Measurements from ENCODE around the gene CLIP3.

Gene CLIP3

GRCh38 chr19:36067681-36068080 is 35.0 kb upstream of the CLIP3 start:
- Histone ChIP-seq H3K9me3 (replicated peaks in 1 of 11) (peaks cover 0 to 16% (median 8%) of the 10 kb centered on the region in 11 experiments; a peak in 13 of 22 replicates), H3K27me3 (no peaks in the 10 kb centered on the region), H3K27ac (no peak overlapping the region), H3K9ac (no peak overlapping the region), H3K4me3 (no peak overlapping the region), H4K20me1 (peaks cover 0 to 36% (median 5%) of the 10 kb centered on the region in 11 experiments; a peak in 8 of 22 replicates), H3K36me3 (peaks cover 23 to 99% (median 88%) of the 10 kb centered on the region in 11 experiments), H3K4me2 (no peak overlapping the region), H3K4me1 (peaks cover 0 to 7% (median 0%) of the 10 kb centered on the region in 10 experiments; a peak in 4 of 20 replicates)
- no peak for TF ChIP-seq Cebpa-rat (IDR thresholded peaks at IDR 0.05)

- Histone ChIP-seq H3K4me1 (peaks cover 0 to 8% (median 6%) of the 10 kb centered on the region in 10 experiments; a peak in 8 of 20 replicates), H3K27me3 (no peaks in the 10 kb centered on the region), H3K9me3 (replicated peaks in 1 of 11) (peaks cover 0 to 16% (median 8%) of the 10 kb centered on the region in 11 experiments; a peak in 13 of 22 replicates), H3K27ac (no peak overlapping the region), H4K20me1 (peaks cover 0 to 48% (median 12%) of the 10 kb centered on the region in 11 experiments; a peak in 11 of 22 replicates), H3K4me2 (no peak overlapping the region; a peak in 1 of 22 replicates), H3K36me3 (peaks cover 23 to 99% (median 88%) of the 10 kb centered on the region in 11 experiments), H3K4me3 (no peak overlapping the region), H3K9ac (no peak overlapping the region; a peak in 1 of 22 replicates)
- TF ChIP-seq Cebpa-rat (IDR thresholded peaks at IDR 0.05): no peak
These were observed 32.2 kb upstream of the CLIP3 start for GRCh38 chr19:36064826-36065225.

GRCh38 chr19:36061367-36061766 is 28.7 kb upstream of the CLIP3 start:
- Histone ChIP-seq H3K4me2 (no peak overlapping the region), H3K9me3 (replicated peaks in 1 of 11) (no peaks in the 10 kb centered on the region), H3K4me3 (no peak overlapping the region), H3K27ac (no peak overlapping the region), H3K36me3 (peaks cover 4 to 100% (median 86%) of the 10 kb centered on the region in 11 experiments; a peak in 21 of 22 replicates), H3K27me3 (no peaks in the 10 kb centered on the region), H3K9ac (peak overlapping the region in 5 of 11 experiments; percentile 4 to 44 (median 16); a peak in 3 of 22 replicates), H4K20me1 (peaks cover 0 to 76% (median 35%) of the 10 kb centered on the region in 11 experiments; a peak in 14 of 22 replicates), H3K4me1 (peaks cover 12 to 21% (median 18%) of the 10 kb centered on the region in 10 experiments)
- no peak for TF ChIP-seq Cebpa-rat (IDR thresholded peaks at IDR 0.05)

GRCh38 chr19:36060430-36060829 is 27.8 kb upstream of the CLIP3 start:
- no peaks in the 10 kb centered on the region for H3K9me3 ChIP-seq (replicated peaks in 1 of 11)
- H3K36me3 ChIP-seq: peaks cover 0 to 92% (median 77%) of the 10 kb centered on the region in 11 experiments; a peak in 20 of 22 replicates
- TF ChIP-seq Cebpa-rat (IDR thresholded peaks at IDR 0.05): no peak
- peaks cover 0 to 75% (median 33%) of the 10 kb centered on the region in 11 experiments; a peak in 14 of 22 replicates for H4K20me1 ChIP-seq
- no peaks in the 10 kb centered on the region for H3K27me3 ChIP-seq
- H3K4me3 ChIP-seq: no peak overlapping the region
- peak overlapping the region in 5 of 11 experiments; percentile 20 to 44 (median 34); a peak in 3 of 22 replicates for H3K9ac ChIP-seq
- H3K4me2 ChIP-seq: no peak overlapping the region
- peaks cover 21 to 31% (median 27%) of the 10 kb centered on the region in 10 experiments for H3K4me1 ChIP-seq
- no peak overlapping the region for H3K27ac ChIP-seq

- Histone ChIP-seq H3K27ac (no peak overlapping the region), H3K9me3 (replicated peaks in 1 of 11) (no peaks in the 10 kb centered on the region), H3K4me3 (no peak overlapping the region), H3K36me3 (peaks cover 0 to 81% (median 66%) of the 10 kb centered on the region in 11 experiments; a peak in 20 of 22 replicates), H4K20me1 (peaks cover 0 to 72% (median 35%) of the 10 kb centered on the region in 11 experiments; a peak in 14 of 22 replicates), H3K4me2 (no peak overlapping the region), H3K9ac (peak overlapping the region; percentile 9 to 44 (median 31); a peak in 9 of 22 replicates), H3K27me3 (no peaks in the 10 kb centered on the region), H3K4me1 (peaks cover 20 to 32% (median 29%) of the 10 kb centered on the region in 10 experiments)
- TF ChIP-seq Cebpa-rat (IDR thresholded peaks at IDR 0.05): no peak
These were observed 26.7 kb upstream of the CLIP3 start for GRCh38 chr19:36059180-36059910.

GRCh38 chr19:36058481-36059179 is 26.0 kb upstream of the CLIP3 start:
- Histone ChIP-seq H3K4me1 (peaks cover 20 to 33% (median 29%) of the 10 kb centered on the region in 10 experiments), H3K27ac (no peak overlapping the region), H3K27me3 (no peaks in the 10 kb centered on the region), H3K9me3 (replicated peaks in 1 of 11) (no peaks in the 10 kb centered on the region), H4K20me1 (peaks cover 0 to 69% (median 35%) of the 10 kb centered on the region in 11 experiments; a peak in 14 of 22 replicates), H3K36me3 (peaks cover 0 to 74% (median 62%) of the 10 kb centered on the region in 11 experiments; a peak in 20 of 22 replicates), H3K4me3 (no peak overlapping the region), H3K9ac (peak overlapping the region in 9 of 11 experiments; percentile 8 to 44 (median 31); a peak in 10 of 22 replicates), H3K4me2 (no peak overlapping the region)
- no peak for TF ChIP-seq Cebpa-rat (IDR thresholded peaks at IDR 0.05)

- Histone ChIP-seq H4K20me1 (peaks cover 0 to 46% (median 35%) of the 10 kb centered on the region in 11 experiments; a peak in 14 of 22 replicates), H3K27me3 (no peaks in the 10 kb centered on the region), H3K4me3 (peak within 1 kb of the TSS; percentile 72 to 88 (median 80)), H3K27ac (peak within 1 kb of the TSS; percentile 86 to 96 (median 92)), H3K9me3 (replicated peaks in 1 of 11) (no peaks in the 10 kb centered on the region), H3K36me3 (peaks cover 0 to 37% (median 28%) of the 10 kb centered on the region in 11 experiments; a peak in 20 of 22 replicates), H3K9ac (peak within 1 kb of the TSS; percentile 83 to 94 (median 90)), H3K4me1 (peaks cover 34 to 39% (median 36%) of the 10 kb centered on the region in 10 experiments), H3K4me2 (peak within 1 kb of the TSS; percentile 77 to 99 (median 90))
- no peak for TF ChIP-seq Cebpa-rat (IDR thresholded peaks at IDR 0.05)
These were observed 22.3 kb upstream of the CLIP3 start, which contains the start of gene WDR62 for GRCh38 chr19:36054733-36055686. TSS of gene WDR62 (plus strand) at chr19:36054897. CDS start at chr19:36054972, 75 bp downstream.

All from BLaER1 treated with 17β-estradiol and CSF1 and Interleukin-3, amounts not matched to agents 10 nM and 100 nM (cell line).